HG03457 (cell line): ENCODE data around the gene SYCP2.

Source experiments
- ATAC-seq: cut with Tn5 transposase; IDR thresholded peaks from one replicate; pipeline ENCODE4 v1.9.1; 2021; ENCODE audit warnings: moderate number of reproducible peaks; ENCODE audit not compliant: unreplicated experiment

Gene SYCP2

DNA sequence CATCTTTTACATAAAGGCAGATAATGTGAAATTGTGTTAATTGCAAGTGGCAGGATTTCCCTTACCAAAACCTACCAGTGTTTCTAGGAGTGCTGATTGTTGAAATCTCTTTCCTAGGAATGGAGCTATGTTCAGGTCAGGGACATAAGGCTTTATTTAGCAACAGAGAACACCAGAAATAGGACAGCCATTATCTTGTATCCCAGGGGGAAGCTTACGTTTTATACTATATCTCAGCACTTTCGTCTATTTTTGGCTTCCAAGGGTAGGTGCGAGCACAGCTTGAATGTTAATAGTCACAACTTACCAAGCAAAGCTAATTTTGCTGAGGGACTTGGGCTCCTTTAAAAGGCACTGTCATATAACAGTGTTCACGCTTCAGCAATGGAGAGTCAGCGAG is 94.0 kb downstream of the SYCP2 start:
- no peak for ATAC-seq

GRCh38 chr20:59837623-59838394 is 95.6 kb downstream of the SYCP2 start:
- ATAC-seq: peak; percentile 78

- no peak for ATAC-seq
These were observed 96.7 kb downstream of the SYCP2 start for GRCh38 chr20:59836767-59837166.

DNA sequence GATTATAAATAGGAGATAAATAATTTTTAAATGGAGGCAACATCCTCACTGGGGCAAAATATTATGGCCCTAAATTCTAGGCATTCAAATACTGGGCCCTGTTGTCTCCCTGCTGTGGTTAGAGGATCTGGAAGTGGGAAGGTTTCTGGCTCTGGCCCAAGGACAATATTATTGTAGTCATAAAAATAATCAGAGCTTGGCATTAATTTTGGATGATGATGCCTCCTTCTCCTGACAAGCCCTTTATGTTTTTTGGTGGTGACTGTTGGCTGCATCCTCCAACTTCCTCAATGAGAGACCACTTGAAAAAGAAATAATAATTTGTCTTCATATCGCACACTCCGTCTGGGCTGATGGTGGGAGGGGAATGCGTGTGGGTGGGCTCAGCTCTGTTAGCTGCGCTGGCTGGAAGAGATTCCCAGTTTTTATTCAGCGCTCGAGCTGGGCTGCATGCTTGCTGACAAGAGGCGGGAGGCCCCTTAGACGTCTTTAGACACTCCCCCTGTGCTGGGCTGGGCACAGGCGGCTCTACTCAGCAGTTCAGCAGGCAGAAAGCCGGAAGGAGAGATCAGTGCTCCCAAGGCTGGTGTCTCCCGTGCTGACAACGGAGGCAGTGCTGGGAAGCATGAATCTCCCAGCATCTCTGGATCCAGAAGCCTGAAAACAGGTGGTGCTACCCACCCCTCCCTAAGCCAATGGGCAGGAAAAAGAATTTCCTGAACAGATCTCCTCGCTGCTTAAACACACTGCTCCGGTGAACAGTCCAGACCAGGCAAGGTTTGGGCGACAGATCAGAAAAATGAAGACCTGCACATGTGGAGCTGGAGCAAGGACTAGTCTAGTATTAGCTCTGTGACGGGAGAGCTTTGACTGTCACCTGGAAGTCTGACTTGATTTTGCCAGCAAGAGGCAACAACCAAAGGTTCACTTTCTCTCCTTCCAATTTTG is 97.7 kb downstream of the SYCP2 start:
- ATAC-seq: no peak

- no peak for ATAC-seq
These were observed 98.4 kb downstream of the SYCP2 start for GRCh38 chr20:59835057-59835447.

DNA sequence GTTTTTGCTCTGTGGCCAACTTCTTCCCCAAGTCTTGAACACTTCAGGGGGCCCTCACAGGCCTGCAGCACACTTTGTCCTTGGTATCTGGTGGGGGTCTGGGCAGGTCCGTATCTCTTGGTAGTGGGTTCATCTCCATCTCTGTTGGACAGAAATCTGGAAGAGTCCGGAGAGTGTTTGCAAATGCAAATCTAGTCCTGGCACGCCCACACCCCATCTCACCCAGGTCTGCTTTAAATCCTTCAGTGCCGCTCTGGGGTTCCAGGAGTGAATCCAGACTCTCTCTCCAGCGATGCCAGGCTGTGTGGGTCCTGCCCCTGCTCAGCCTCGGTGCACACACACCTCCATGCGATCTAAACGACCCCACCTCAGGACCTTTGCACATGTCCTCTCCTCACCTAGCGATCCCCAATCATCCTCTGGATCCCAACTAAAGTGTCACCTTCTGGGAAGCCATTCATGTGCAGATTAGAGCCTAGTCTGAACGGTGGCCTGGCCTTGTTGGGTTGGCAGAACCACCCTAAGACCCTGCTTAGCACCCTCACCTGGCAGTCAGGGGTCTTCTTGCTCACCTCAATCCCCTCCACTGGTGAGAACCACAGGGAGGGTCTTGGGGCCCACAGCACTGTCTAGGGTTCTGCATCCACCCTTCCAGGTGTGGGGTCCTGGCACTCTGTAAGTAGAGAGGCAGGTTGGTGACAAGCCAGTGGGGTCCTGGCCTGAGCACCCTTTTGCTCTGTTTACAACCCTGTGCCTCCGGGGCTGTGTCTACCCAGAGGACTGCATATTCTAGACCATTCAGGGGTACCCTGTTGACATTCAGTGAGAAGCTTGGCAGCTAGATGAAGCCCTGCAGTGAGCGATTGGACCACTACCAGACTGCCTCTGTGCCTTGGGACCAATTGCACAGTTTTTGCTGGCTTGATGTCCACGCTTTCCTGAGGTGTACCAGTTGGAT is 100.8 kb downstream of the SYCP2 start:
- ATAC-seq: no peak

- ATAC-seq: no peak
These were observed 101.5 kb downstream of the SYCP2 start for GRCh38 chr20:59831916-59832270.

GRCh38 chr20:59831024-59831915 is 102.2 kb downstream of the SYCP2 start:
- no peak for ATAC-seq

- no peak for ATAC-seq
These were observed 102.8 kb downstream of the SYCP2 start for GRCh38 chr20:59830665-59831023.

DNA sequence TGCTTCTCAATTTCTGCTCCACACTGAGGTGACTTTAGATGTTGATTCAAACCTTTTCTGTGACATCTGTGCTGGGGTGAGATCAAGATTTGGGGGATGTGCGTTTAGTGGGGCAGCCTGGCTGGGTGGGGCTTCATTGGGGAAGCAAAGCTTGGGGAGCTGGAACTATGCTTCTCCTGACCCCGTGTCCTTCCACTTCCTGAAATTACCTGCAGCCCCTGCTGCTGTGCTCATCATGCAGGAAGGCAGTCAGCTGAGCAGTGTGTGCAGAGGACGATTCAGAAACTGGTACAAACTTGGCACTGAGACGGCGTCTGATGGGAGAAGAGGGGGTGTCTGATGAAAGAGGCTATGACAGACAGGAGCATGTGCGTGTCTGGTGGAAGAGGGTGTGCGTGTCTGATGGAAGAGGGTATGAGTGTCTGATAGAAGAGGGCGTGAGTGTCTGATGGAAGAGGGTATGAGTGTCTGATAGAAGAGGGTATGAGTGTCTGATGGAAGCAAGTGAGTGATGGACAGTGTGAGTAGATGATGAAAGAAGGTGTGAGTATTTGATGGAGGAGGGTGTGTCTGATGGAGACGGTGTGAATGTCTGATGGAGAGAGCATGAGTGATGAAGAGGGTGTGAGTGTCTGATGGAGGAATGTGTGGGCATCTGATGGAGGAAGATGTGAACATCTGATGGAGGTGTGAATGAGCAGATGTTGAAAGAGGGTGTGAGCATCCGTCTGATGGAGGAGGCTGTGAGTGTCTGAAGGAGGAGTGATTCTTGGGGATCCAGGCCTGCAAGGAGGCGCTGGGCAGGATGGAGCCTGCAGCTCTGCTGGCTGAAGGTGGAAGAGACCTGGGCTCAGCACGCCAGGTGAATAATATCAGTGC is 103.4 kb downstream of the SYCP2 start:
- ATAC-seq: no peak

DNA sequence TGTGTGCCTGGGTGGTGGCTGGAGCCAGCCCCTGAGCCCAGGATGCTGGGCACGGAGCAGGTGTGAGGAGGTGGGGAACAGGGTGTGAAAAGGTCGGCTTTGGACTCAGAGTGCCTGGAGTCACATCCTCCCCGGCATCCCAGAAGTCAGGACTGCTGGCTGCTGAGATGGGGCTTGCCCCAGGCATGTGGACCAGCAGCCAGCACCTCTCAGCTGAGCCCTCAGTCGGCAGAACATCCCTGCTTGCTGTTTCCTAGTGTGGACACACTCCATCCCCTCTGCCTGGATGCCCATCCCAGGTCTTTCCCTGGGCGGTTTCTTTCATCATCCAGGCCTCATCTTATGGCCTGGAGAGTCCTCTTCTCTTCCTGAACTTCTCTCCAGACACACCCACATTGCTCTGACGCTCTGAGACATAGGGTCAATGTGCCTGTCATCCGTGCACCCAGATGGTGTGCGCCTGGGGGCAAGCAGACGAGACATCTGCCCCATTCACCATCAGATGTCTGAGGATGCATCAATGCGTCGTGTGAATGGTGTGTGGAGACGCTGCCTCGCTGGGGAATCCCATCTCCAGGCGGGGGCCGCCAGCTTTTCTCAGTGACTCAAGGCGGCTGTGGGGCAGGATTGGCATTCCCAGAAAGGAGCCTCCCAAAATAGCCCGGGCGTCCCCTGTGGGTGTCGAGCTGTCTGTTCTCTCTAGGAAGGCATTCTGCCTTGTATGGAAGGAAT is 104.2 kb downstream of the SYCP2 start:
- no peak for ATAC-seq

- no peak for ATAC-seq
These were observed 105.0 kb downstream of the SYCP2 start for GRCh38 chr20:59828125-59829053.

DNA sequence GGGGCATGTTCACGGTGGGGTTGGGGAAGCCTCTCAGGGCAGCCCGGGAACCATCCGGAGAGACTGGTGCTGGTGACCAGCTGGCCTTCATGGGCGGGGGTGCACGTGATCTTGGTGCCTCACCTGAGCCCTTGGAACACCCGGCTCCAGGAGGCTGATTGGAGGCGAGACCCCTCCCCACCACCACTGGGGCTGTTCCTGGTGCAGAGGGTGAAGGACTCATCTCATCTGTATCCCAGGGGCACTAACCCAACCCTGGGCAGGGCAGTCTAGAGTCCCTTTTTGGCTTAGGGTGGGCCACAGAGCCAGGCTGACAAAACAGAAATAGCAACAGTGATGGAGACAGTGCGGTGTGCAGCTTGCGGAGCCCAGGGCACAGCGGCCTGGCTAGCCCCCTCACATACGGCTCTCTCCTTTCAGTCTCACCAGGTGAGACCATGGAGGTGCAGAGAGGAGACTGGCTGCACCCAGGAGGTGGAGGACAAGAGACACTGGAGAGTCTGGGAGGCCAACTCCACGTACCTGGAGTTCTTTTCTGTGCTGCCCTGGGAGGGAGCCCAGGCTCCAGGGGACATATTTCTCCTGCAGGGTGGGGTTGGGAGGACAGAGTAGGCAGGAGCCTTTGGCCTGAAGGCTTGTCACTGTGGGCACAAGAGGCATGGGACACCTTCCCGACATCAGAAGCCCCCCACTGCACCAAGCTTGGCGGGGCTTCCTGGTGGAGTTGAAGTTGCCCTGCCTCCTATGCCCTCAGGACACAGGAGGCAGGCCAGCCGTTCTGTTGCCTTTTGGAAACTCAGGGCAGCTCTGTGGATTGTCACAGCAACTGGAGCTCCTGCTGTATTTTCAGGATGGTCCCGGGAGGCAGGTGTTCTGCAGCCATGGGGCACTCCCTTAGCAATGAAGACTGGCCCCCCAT is 106.0 kb downstream of the SYCP2 start:
- ATAC-seq: no peak

DNA sequence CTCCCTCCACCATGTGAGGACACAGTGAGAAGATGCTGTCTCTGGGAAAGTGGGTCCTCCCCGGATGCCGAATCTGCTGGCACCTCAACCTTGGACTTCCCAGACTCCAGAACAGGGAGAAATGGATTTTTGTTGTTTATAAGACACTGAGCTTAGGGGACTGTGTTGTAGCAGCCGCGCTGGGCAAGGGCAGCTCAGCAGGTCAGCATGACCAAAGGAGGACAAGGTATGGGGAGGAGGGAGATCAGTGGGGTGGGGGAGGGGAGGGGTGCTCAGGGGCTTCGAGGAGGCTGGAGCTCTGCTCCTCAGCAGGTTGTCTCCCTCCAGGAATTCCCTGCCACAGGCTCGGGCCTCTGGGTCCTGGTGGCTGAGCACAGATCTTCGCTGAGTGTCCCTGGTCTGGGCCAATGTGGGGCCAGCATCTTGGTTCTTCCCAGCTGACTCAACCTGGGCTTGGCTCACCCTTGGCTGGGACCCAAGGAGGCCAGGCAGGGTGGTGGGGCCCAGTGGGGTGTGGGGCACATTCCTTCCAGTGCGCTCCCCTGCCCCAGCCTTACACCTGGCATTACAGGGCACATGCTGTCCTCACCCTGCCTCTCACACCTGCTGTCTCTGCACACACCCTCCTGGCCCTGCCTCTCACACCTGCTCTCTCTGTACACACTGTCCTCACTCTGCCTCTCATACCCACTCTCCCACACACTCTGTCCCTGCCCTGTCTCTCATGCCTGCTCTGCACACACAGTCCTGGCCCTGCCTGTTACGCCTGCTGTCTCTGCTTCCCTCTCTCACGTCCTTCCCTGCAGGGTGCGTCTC is 107.3 kb downstream of the SYCP2 start:
- no peak for ATAC-seq

- no peak for ATAC-seq
These were observed 107.9 kb downstream of the SYCP2 start for GRCh38 chr20:59825563-59825920.
